Prostate gland (tissue), 2 donors: ENCODE data around the gene LYPD5. TPM values are rescaled to one million over a fixed set of nuclear protein-coding genes. Genes with fewer than 3 reads are reported as not detected.
A peak's percentile ranks its signal among the peaks of the same experiment; 100 is the strongest.

Experiments
- DNase-seq: peaks from one replicate; pipeline ENCODE4 v3.0.0-alpha.2; 2019; ENCODE audit warnings: low spot score
- H3K27ac ChIP-seq, 2 donors: fragments of 200-600 bp; sonication (generic); 2 replicates each; pipeline ENCODE4 v1.5.1; 2017 to 2019
- H3K27me3 ChIP-seq: fragments of 200-600 bp; sonication (generic); replicated peaks from 2 replicates; pipeline ENCODE4 v1.5.1; 2019; ENCODE audit not compliant: insufficient read depth
- H3K36me3 ChIP-seq, 2 donors: fragments of 200-600 bp; sonication (generic); 1 replicate in 1 of 2; 2 replicates in 1 of 2; pipeline versions ENCODE4 v1.5.1 to v1.8.1; 2017 to 2019
- H3K4me1 ChIP-seq: fragments of 200-600 bp; sonication (generic); replicated peaks from 2 replicates; pipeline ENCODE4 v1.5.1; 2019
- H3K4me3 ChIP-seq, 2 donors: fragments of 200-600 bp; sonication (generic); 2 replicates each; pipeline ENCODE4 v1.5.1; 2017 to 2019
- H3K9me3 ChIP-seq: fragments of 200-600 bp; sonication (generic); 2 replicates; pipeline ENCODE4 v1.5.1; 2017
- CTCF ChIP-seq, 4 experiments: fragments of 200-600 bp in 2 of 4; fragments of 450-650 bp in 2 of 4; sonication (generic) in 2 of 4; IDR thresholded peaks; 1 replicate in 3 of 4; 2 replicates in 1 of 4; pipeline ENCODE4 v1.5.1; 2016 to 2019; ENCODE audit warnings: antibody characterized with exemption in 4 of 4, mild to moderate bottlenecking in 2 of 4, moderate library complexity in 2 of 4
- POLR2A ChIP-seq: fragments of 450-650 bp; IDR thresholded peaks from one replicate; pipeline ENCODE4 v1.6.1; 2016; ENCODE audit warnings: antibody characterized with exemption, mild to moderate bottlenecking
- POLR2AphosphoS5 ChIP-seq: sonication (generic); formaldehyde crosslinking; IDR thresholded peaks from one replicate; pipeline ENCODE4 v1.6.1; 2017; ENCODE audit warnings: antibody characterized with exemption
- WGBS: methylation state at CpG from one replicate; pipeline ENCODE4 v1.1.5; 2018; 5-methylcytosine and 5-hydroxymethylcytosine counted together
- intact Hi-C: fragments of 100-400 bp; cut with DNase I; formaldehyde crosslinking; loops from one replicate; pipeline ENCODE4 v1.14.2; 2022
- total RNA-seq, 2 donors: library from RNA; depleted of rRNA; stranded (reverse); fragments of >200 nt; gene quantifications; one replicate each; pipeline ENCODE4 v1.1.0, GENCODE V29; 2016

LYPD5 gene
- total RNA-seq, 2 donors from 2014 or later: 2.7 to 6.2 TPM

GRCh38 chr19:43774103-43774939 is 27.9 kb downstream of the LYPD5 start:
- H3K9me3 ChIP-seq: no peaks in the 10 kb centered on the region
- no peak overlapping the region for H3K27ac ChIP-seq
- DNase-seq: no peak
- no peaks in the 10 kb centered on the region for H3K27me3 ChIP-seq
- H3K4me3 ChIP-seq: no peak overlapping the region
- TF ChIP-seq CTCF (IDR thresholded peaks at IDR 0.05) (peak in 2 of 4 experiments; percentile 15 to 39), POLR2A (no peak)
- intact Hi-C loops: no loop called here
- no peaks in the 10 kb centered on the region for H3K36me3 ChIP-seq
- WGBS: 37% methylated on average over 62 of the region's 63 CpGs
- H3K4me1 ChIP-seq: peaks cover 5% of the 10 kb centered on the region

- TF ChIP-seq POLR2A (no peak), CTCF (IDR thresholded peaks at IDR 0.05) (no peak), POLR2AphosphoS5 (no peak)
- 71% methylated on average over 5 of the region's 5 CpGs for WGBS
- no peak for DNase-seq
- H3K4me1 ChIP-seq: peaks cover 7% of the 10 kb centered on the region
- H3K9me3 ChIP-seq: no peaks in the 10 kb centered on the region
- no peaks in the 10 kb centered on the region for H3K27me3 ChIP-seq
- intact Hi-C loops: no loop called here
- no peak overlapping the region for H3K27ac ChIP-seq
- no peak overlapping the region for H3K4me3 ChIP-seq
- no peaks in the 10 kb centered on the region for H3K36me3 ChIP-seq
Measured at GRCh38 chr19:43773725-43774102, 28.5 kb downstream of the LYPD5 start.

DNA sequence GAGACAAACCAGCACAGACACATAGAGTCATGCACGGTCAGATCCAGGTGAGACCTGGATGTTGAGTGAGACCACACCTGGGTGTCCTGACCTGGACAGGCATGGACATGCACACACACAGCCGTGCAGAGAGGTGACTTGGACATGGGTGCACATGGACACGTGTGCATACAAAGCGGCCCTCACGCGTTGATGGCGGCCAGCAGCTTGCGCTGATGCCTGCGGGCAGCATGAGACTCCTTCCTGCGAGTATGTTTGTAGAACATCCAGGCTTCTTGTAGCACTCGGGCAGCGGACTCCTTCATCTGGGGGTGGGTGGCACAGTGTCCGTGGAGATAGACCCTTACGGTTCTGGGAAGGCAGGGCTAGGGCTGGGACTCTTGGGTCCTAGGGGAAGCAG is 33.0 kb downstream of the LYPD5 start:
- no peaks in the 10 kb centered on the region for H3K27me3 ChIP-seq
- WGBS: 81% methylated on average over 14 of the region's 14 CpGs
- DNase-seq: no peak
- no peak overlapping the region for H3K4me3 ChIP-seq
- TF ChIP-seq POLR2A (no peak), POLR2AphosphoS5 (no peak), CTCF (IDR thresholded peaks at IDR 0.05) (no peak)
- intact Hi-C loops: no loop called here
- peak overlapping the region; percentile 76 for H3K27ac ChIP-seq
- no peaks in the 10 kb centered on the region for H3K9me3 ChIP-seq
- peaks cover 16% of the 10 kb centered on the region for H3K4me1 ChIP-seq
- no peaks in the 10 kb centered on the region for H3K36me3 ChIP-seq

GRCh38 chr19:43768273-43769050 is 33.8 kb downstream of the LYPD5 start:
- intact Hi-C loops: no loop called here
- Histone ChIP-seq H3K4me1 (peaks cover 16% of the 10 kb centered on the region), H3K36me3 (no peaks in the 10 kb centered on the region), H3K9me3 (no peaks in the 10 kb centered on the region), H3K27ac (peak overlapping the region; percentile 76), H3K4me3 (no peak overlapping the region), H3K27me3 (no peaks in the 10 kb centered on the region)
- whole genome bisulfite sequencing: 41% methylated on average over 15 of the region's 15 CpGs
- peak; percentile 86 for TF ChIP-seq POLR2AphosphoS5
- TF ChIP-seq CTCF (IDR thresholded peaks at IDR 0.05): no peak
- peak; percentile 63 for DNase-seq
